HG03565 (cell line): ENCODE measurements around the gene TOP2B.

ENCODE experiments used
- ATAC-seq: cut with Tn5 transposase; IDR thresholded peaks from one replicate; pipeline ENCODE4 v1.9.1; 2021; ENCODE audit warnings: mild to moderate bottlenecking, moderate library complexity; ENCODE audit not compliant: unreplicated experiment

TOP2B gene

DNA sequence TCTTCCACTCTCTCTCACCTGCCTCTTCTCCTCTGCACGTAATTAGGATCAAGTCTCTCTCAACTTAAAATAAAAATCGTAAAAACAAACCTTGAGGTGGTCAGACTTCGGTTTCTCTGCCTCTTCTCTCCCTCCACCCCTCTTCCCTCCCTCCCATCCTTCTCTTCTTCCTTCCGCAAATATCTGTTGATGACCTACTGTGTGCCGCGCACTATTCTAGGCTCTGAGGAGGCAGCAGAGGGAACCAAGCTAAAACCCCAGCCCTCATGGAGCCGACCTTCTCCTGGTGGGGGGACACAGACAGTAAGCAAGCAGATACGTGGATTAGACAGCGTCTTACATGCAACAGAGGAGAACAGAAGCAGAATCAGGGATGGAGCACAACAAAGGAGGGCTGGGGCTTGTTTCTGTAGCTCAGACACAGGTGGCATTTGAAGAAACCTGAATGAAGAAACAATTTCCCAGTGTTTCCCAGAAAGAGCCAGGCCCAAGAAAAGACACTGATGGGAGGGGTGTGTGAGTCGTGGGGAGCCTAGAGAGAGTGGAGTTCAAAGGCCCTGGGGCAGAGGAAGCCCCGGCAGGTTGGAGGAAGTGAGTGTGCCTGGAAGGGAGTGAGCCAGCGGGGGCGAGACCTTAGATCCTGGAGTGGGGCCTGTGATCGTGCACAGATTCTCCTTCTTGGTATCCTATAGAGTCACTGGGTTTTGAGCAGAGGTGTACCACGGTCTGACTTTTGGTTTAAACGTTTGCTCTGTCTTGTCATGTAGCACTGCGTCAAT lies 80.5 kb downstream of the TOP2B start:
- ATAC-seq: no peak

GRCh38 chr3:25583343-25583742 lies 81.4 kb downstream of the TOP2B start:
- no peak for ATAC-seq

DNA sequence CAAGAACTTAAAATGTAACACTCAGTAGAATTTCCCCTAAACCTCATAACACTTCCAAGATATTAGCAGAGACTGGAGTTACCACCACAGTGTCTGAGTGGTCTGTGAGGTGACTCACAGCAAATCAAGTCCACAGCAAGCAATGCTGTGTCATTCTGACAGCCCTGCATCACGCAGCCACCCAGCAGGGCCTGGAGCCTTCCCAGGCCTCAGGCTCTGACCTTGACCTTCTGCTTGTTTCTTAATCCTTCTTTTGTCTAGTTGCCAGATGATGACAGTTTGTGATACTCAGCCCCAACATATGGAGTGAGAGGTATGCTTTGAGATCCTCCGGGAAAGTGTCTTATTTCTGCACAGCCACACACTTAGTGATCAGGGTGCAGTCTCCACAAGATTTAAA lies 82.5 kb downstream of the TOP2B start:
- ATAC-seq: no peak

DNA sequence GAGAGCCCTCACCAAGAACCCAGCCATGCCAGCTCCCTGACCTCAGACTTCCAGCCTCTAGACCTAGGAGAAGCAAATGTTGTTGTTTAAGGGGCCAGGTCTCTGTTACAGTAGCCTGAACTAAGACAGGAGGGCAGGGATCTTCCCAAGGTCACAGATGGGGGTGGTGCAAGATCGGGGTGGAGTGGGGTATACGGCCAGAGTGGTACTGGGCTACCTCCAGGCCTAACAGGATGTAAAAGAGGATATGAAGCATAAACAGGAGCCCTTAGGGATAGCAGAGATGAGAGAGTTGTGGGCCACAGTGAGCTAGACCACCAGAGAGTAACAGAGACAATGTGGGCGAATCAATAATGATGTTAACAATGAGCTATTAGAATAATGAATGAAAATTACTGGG lies 82.9 kb downstream of the TOP2B start:
- ATAC-seq: no peak

DNA sequence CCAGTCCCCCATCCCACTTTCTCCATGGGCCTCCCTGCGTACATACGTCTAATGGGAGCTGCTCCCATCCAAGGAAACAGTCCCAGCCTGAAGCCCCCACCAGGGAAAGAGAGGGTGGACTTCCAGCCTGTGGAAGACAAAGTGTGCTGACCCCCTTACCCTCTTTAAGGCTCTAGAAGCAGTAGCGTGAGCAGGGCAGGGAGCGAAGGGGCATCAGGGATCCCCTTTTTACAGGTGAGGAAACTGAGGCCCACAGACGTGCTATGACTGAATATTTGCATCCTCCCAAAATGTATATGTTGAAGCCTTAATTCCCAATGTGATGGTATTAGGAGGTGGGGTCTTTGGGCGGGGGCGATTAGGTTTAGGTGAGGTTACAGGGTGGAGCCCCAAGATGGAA lies 83.4 kb downstream of the TOP2B start:
- no peak for ATAC-seq

- no peak for ATAC-seq
Observed at GRCh38 chr3:25580534-25580933, 84.2 kb downstream of the TOP2B start.

DNA sequence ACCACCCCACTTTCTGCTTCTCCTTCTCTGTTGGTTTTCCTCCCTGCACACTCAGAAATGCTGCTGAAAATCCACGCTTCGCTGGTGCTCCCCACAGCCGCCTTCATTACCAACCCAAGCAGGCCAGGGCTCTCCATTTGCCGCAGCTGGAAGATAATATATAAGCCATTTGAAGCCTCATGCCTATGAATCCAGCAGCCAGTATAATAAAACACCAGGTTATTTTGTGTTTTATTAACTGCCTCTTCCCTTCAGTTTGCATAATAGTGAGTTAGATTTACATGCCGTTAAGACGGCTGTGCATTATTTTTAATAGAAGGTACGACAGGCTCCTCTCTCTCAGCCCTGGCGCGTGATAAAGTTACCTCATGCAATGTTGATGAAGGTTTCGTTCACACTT lies 86.6 kb downstream of the TOP2B start:
- ATAC-seq: no peak

DNA sequence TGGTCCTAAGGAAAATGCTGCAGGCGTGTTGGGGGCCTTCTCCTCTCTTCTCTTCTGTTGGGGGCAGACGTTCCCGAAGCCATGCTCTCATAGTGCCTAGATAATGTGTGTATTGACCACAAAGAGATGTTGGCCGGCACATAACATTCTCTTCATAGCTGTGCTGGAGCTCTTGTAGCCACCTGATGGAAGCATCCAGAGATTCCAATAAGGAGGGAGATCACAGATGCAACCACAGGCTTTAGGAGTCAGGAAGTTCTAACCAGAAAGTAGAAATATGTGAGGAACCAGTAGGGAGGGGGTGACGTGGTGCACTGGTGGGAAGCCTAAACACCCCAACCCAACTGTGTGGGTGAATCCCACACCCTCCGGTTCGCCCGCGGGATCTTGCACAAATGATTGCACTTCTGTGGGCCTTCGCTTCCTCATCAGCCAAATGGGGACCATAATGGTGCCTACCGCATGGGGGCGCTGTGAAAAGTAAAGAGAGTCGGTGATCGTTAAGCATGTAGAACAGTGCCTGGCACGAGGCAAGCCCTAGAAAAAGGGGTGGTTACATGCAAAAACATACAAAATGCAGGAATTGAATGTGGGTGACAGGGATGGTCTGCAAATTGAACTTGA lies 87.8 kb downstream of the TOP2B start:
- ATAC-seq: no peak

- ATAC-seq: no peak
Observed at GRCh38 chr3:25576146-25576545, 88.6 kb downstream of the TOP2B start.

- ATAC-seq: no peak
Observed at GRCh38 chr3:25575001-25575400, 89.7 kb downstream of the TOP2B start.

- no peak for ATAC-seq
Observed at GRCh38 chr3:25574172-25574765, 90.4 kb downstream of the TOP2B start.

GRCh38 chr3:25573386-25574171 lies 91.1 kb downstream of the TOP2B start:
- no peak for ATAC-seq

- ATAC-seq: no peak
Observed at GRCh38 chr3:25572919-25573385, 91.8 kb downstream of the TOP2B start.

- ATAC-seq: no peak
Observed at GRCh38 chr3:25572336-25572735, 92.4 kb downstream of the TOP2B start.

DNA sequence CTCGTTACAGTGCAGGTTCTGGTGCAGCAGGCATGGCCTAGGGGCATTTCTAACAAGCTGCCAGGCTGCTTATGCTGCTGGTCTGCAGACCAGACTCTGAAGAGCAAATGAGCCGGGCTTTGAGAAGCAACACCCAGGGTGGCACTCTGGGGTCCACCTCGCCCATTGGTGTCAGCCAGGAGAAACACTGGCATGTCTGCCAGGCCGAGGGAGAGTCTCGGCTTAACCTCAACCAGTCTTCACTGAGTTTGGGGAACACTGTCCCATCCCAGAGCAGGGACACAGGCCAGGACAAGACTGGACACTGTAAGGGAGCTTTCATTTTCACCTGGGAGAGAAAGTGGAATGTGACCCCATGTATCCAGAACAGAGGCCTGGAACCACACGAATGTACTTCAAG lies 93.4 kb downstream of the TOP2B start:
- no peak for ATAC-seq

DNA sequence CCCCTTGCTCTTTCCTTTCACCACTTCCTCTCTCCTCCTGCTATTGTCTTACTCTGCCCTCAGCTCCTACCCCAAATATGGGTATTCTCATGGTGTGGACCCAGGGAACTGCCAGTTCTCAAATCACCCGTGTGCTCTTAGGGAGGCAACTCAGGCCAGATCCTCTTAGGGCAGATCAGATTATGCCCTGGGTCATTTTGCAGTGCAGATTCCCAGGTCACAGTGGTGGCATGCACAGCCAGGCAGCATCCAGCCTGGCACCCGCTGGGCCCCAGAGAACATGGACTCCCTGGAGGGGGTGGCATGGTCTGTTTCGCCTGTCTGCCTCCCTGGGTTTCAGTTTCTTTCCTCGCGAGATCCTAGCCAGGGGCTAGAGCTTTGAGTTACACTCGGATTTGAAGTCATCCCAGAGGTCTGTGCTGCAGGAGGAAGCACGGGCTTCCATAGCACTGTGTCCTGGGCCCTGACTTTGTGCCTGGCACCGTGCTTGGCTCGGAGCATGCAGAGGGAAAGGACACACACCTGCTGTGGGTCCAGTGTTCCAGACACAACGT lies 96.1 kb downstream of the TOP2B start:
- no peak for ATAC-seq

DNA sequence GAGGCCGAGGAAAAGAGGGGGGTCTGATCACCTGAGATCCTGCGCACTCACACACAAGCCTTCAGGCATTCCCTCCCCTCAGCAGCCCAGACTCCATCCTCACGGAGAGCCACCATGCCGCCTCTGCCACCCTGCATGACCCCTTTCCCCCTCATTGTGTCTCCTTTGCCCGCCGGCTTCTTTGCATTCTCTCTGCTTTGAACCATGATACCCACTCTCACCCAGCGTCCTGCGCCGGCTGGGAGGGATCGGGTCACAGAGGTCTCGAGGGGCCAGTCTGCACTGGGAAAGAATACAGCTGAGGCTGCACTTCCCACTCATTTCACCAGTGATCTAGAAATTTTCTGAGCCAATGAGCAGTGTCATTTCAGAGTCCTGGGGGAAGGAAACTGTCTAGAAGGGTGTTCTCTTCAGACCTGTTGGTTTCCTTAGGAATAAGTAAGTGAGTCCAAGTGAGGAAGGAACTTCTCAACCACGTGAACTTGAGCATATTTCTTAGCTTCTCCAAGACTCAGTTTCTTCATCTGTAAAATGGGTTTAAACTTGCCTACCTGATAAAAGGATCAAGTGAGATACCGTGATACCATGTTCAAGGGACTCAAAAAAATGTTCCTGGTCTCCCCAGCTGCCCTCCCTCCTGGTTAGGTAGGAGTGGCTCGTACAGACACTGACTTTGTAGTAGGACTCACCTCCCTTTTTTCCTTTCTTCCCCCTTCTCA lies 96.7 kb downstream of the TOP2B start:
- no peak for ATAC-seq

GRCh38 chr3:25567388-25567787 lies 97.3 kb downstream of the TOP2B start:
- ATAC-seq: no peak

DNA sequence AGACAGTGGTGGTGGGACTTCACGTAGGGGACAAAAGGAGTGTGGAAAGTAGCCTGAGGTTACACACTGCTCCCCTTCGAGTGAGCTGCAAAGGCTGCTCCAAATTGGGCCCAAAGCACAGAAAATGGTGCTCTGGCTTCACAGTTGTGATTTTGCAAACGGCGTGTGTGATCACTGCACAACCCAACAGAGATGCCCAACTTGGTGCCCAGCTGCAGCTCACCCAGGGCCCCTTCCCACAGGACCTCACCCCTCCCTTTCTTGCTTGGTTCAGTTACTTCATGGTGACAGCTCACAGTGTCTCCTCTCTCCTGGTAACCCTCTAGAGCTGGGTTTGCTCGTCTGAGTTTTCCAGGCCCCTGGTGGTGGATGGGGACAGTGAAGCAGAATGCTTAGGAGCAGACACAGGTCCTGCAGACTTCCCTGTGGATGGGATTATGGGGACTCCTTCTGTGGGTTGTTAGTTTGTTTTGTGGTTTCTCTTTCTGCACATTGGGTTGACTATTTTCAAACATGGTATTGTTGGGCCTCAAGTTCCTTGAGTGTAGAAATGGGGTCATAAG lies 98.3 kb downstream of the TOP2B start:
- ATAC-seq: no peak

DNA sequence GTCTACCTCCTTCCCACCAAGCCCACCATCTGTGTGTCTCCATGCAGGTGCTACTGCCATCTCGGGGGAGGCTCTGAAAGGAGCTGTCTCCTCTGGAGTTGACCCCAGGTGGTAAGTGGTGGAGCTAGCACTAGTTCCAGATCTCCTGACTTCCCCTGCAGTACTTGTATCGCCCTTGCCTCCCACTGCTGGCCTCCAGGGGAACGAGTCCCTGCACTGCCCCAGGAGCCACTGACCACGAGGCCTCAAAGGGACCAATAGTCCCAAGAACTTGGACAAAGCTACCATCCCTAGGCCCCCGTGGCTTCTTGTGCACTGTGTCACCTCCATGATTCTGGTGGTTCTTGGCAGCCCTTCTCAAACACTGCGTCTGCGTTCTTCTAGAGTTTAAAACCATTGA lies 98.9 kb downstream of the TOP2B start:
- no peak for ATAC-seq
